H1 (cell line): ENCODE measurements around the gene NUP133. TPM values are rescaled to one million over a fixed set of nuclear protein-coding genes. Genes with fewer than 3 reads are reported as not detected.

ENCODE experiments used
- CTCF ChIA-PET: fragments of 300-600 bp; sonication (Branson Sonifier 250); formaldehyde crosslinking; loops from one replicate; lab custom pipeline; 2021; ENCODE audit not compliant: partially characterized antibody; lab: Charles Lee
- POLR2A ChIA-PET: fragments of 300-600 bp; sonication (Branson Sonifier 250); formaldehyde crosslinking; loops from one replicate; lab custom pipeline; 2021; ENCODE audit warnings: inconsistent platforms; ENCODE audit not compliant: partially characterized antibody; lab: Charles Lee
- DNase-seq, 2 experiments: peaks; one replicate each; pipeline versions ENCODE4 v3.0.0 to v3.0.0-alpha.2; 2010 to 2022; ENCODE audit warnings: low spot score in 2 of 2, low read depth in 1 of 2, mixed read lengths in 1 of 2
- FAIRE-seq: peaks from 2 replicates; lab custom pipeline; 2011; peaks lifted over from hg19 to GRCh38; lab: Jason Lieb, UNC
- H2AFZ ChIP-seq: 2 replicates; pipeline ENCODE4 v1.8.1; 2012; ENCODE audit warnings: low read length, inconsistent platforms
- H2AK5ac ChIP-seq: 2 replicates; pipeline ENCODE4 v1.6.1; 2013; ENCODE audit warnings: low read depth, low read length
- H2BK120ac ChIP-seq: replicated peaks from 2 replicates; pipeline ENCODE3; 2013; ENCODE audit warnings: low read depth, low read length, inconsistent platforms
- H2BK12ac ChIP-seq: 2 replicates; pipeline ENCODE4 v1.6.1; 2013; ENCODE audit warnings: low read depth, low read length
- H2BK15ac ChIP-seq: 2 replicates; pipeline ENCODE4 v1.6.1; 2013; ENCODE audit warnings: low read length
- H2BK20ac ChIP-seq: 2 replicates; pipeline ENCODE4 v1.6.1; 2013; ENCODE audit warnings: low read length
- H2BK5ac ChIP-seq: 2 replicates; pipeline ENCODE4 v1.6.1; 2013; ENCODE audit warnings: low read depth, low read length
- H3K14ac ChIP-seq: 2 replicates; pipeline ENCODE4 v1.6.1; 2013; ENCODE audit warnings: inconsistent platforms; ENCODE audit not compliant: insufficient read length
- H3K18ac ChIP-seq: 2 replicates; pipeline ENCODE4 v1.6.1; 2013; ENCODE audit warnings: low read length; ENCODE audit errors: extremely low read depth
- H3K23ac ChIP-seq: 2 replicates; pipeline ENCODE4 v1.6.1; 2013; ENCODE audit warnings: inconsistent platforms; ENCODE audit not compliant: insufficient read length
- H3K23me2 ChIP-seq: 2 replicates; pipeline ENCODE4 v1.6.1; 2013; ENCODE audit warnings: low read depth, low read length
- H3K27ac ChIP-seq: 2 replicates; pipeline ENCODE4 v1.6.1; 2011; ENCODE audit warnings: low read depth, low read length, inconsistent platforms
- H3K27me3 ChIP-seq, 4 experiments: replicated peaks in 1 of 4; 1 replicate in 1 of 4; 2 replicates in 3 of 4; pipeline versions ENCODE4 v1.6.1 to v1.8.1; 2011 to 2013; ENCODE audit warnings: low read length in 3 of 4, mild to moderate bottlenecking in 3 of 4, inconsistent platforms in 2 of 4, mixed read lengths in 2 of 4, moderate library complexity in 1 of 4; ENCODE audit not compliant: control insufficient read depth in 3 of 4, insufficient read depth in 3 of 4; ENCODE audit errors: extremely low read depth in 1 of 4
- H3K36me3 ChIP-seq, 4 experiments: 2 replicates each; pipeline versions ENCODE4 v1.6.1 to v1.8.1; 2011 to 2013; ENCODE audit warnings: mild to moderate bottlenecking in 4 of 4, low read length in 3 of 4, moderate library complexity in 2 of 4, control low read depth in 1 of 4, inconsistent platforms in 1 of 4; ENCODE audit not compliant: insufficient read depth in 4 of 4, control insufficient read depth in 2 of 4
- H3K4ac ChIP-seq: replicated peaks from 2 replicates; pipeline ENCODE3; 2013; ENCODE audit warnings: low read length, low read depth, mixed read lengths, inconsistent platforms; ENCODE audit not compliant: insufficient read length
- H3K4me1 ChIP-seq, 4 experiments: replicated peaks in 1 of 4; 1 replicate in 1 of 4; 2 replicates in 3 of 4; pipeline versions ENCODE4 v1.6.1 to v1.8.1; 2011 to 2013; ENCODE audit warnings: low read length in 3 of 4, inconsistent platforms in 2 of 4, mixed read lengths in 1 of 4; ENCODE audit not compliant: insufficient read depth in 4 of 4, control insufficient read depth in 3 of 4
- H3K4me2 ChIP-seq, 2 experiments: 2 replicates each; pipeline versions ENCODE4 v1.6.1 to v1.8.1; 2011 to 2013; ENCODE audit warnings: low read depth in 2 of 2, low read length in 2 of 2, control low read depth in 1 of 2, inconsistent platforms in 1 of 2, mild to moderate bottlenecking in 1 of 2; ENCODE audit not compliant: insufficient read depth in 1 of 2
- H3K4me3 ChIP-seq, 4 experiments: fragments of 200-600, 300-600 bp in 1 of 4; sonication (generic), shearing (Covaris generic), sonication (Bioruptor Twin) in 1 of 4; 2 replicates each; pipeline versions ENCODE4 v1.5.1 to v1.8.1; 2011 to 2016; ENCODE audit warnings: low read length in 4 of 4, low read depth in 3 of 4, control low read depth in 2 of 4, inconsistent platforms in 2 of 4, mild to moderate bottlenecking in 2 of 4, mixed read lengths in 1 of 4, moderate library complexity in 1 of 4; ENCODE audit not compliant: insufficient read depth in 2 of 4; ENCODE audit errors: extremely low read depth in 1 of 4
- H3K56ac ChIP-seq: replicated peaks from 2 replicates; pipeline ENCODE3; 2013; ENCODE audit warnings: low read depth, mild to moderate bottlenecking, mixed read lengths, low read length, inconsistent platforms; ENCODE audit not compliant: insufficient read length
- H3K79me1 ChIP-seq: 2 replicates; pipeline ENCODE4 v1.6.1; 2013; ENCODE audit warnings: low read depth, low read length, control low read depth
- H3K79me2 ChIP-seq, 2 experiments: 2 replicates each; pipeline versions ENCODE4 v1.6.1 to v1.8.1; 2012 to 2013; ENCODE audit warnings: low read length in 2 of 2, mild to moderate bottlenecking in 2 of 2, inconsistent platforms in 1 of 2; ENCODE audit not compliant: insufficient read depth in 2 of 2, control insufficient read depth in 1 of 2
- H3K9ac ChIP-seq, 4 experiments: replicated peaks in 1 of 4; 1 replicate in 1 of 4; 2 replicates in 3 of 4; pipeline versions ENCODE4 v1.6.1 to v1.8.1; 2011 to 2013; ENCODE audit warnings: low read depth in 3 of 4, low read length in 3 of 4, control low read depth in 2 of 4, mild to moderate bottlenecking in 2 of 4, moderate library complexity in 2 of 4, inconsistent platforms in 1 of 4; ENCODE audit errors: extremely low read depth in 1 of 4
- H3K9me3 ChIP-seq, 2 experiments: 2 replicates each; pipeline versions ENCODE4 v1.6.1 to v1.8.1; 2012 to 2013; ENCODE audit warnings: mild to moderate bottlenecking in 2 of 2, moderate library complexity in 2 of 2, control low read depth in 1 of 2, inconsistent platforms in 1 of 2, low read depth in 1 of 2, low read length in 1 of 2, mixed read lengths in 1 of 2; ENCODE audit not compliant: insufficient read depth in 2 of 2
- H4K20me1 ChIP-seq, 2 experiments: replicated peaks in 1 of 2; 2 replicates each; pipeline versions ENCODE3 to v1.8.1; 2011 to 2013; ENCODE audit warnings: inconsistent platforms in 2 of 2, low read length in 2 of 2, mild to moderate bottlenecking in 1 of 2; ENCODE audit not compliant: insufficient read depth in 2 of 2, control insufficient read depth in 1 of 2
- H4K5ac ChIP-seq: 2 replicates; pipeline ENCODE4 v1.6.1; 2013; ENCODE audit warnings: low read length, low read depth, mixed read lengths, inconsistent platforms; ENCODE audit not compliant: insufficient read length
- H4K8ac ChIP-seq: 2 replicates; pipeline ENCODE4 v1.8.0; 2013; ENCODE audit warnings: mild to moderate bottlenecking, moderate library complexity, low read length, inconsistent platforms; ENCODE audit not compliant: insufficient read depth; ENCODE audit errors: extremely low read depth
- H4K91ac ChIP-seq: replicated peaks from 2 replicates; pipeline ENCODE3; 2013; ENCODE audit warnings: low read length, mixed read lengths, inconsistent platforms; ENCODE audit not compliant: insufficient read length
- CBX8 ChIP-seq: fragments of 300-800, 300-1000 bp; sonication (generic); IDR thresholded peaks from 2 replicates; pipeline ENCODE4 v1.7.1; 2016; ENCODE audit warnings: low read depth, low read length, borderline replicate concordance
- CREB1 ChIP-seq: IDR thresholded peaks from 2 replicates; pipeline ENCODE4 v1.6.1; 2012; ENCODE audit warnings: inconsistent platforms
- EP300 ChIP-seq, 2 experiments: IDR thresholded peaks; 1 replicate in 1 of 2; 2 replicates in 1 of 2; pipeline ENCODE4 v1.6.1; 2011 to 2012; ENCODE audit warnings: low read depth in 2 of 2, low read length in 2 of 2, mild to moderate bottlenecking in 2 of 2, borderline replicate concordance in 1 of 2, inconsistent platforms in 1 of 2, moderate library complexity in 1 of 2
- GABPA ChIP-seq: IDR thresholded peaks from 2 replicates; pipeline ENCODE4 v1.6.1; 2011; ENCODE audit warnings: mild to moderate bottlenecking, low read length, moderate library complexity, borderline replicate concordance; ENCODE audit not compliant: insufficient read depth
- GTF2F1 ChIP-seq: IDR thresholded peaks from 2 replicates; pipeline ENCODE4 v1.6.1; 2012; ENCODE audit warnings: low read depth, low read length, improper control_type of control experiment, borderline replicate concordance
- MAFK ChIP-seq: IDR thresholded peaks from 2 replicates; pipeline ENCODE4 v1.6.1; 2012; ENCODE audit warnings: low read depth, mild to moderate bottlenecking, improper control_type of control experiment, low read length
- MAX ChIP-seq: IDR thresholded peaks from 2 replicates; pipeline ENCODE4 v1.6.1; 2012; ENCODE audit warnings: inconsistent platforms
- SAP30 ChIP-seq: fragments of 300-600 bp; sonication (generic); IDR thresholded peaks from 2 replicates; pipeline ENCODE4 v1.7.1; 2012; ENCODE audit warnings: low read length, moderate library complexity, mild to moderate bottlenecking, inconsistent platforms; ENCODE audit not compliant: insufficient read depth, insufficient replicate concordance
- SP2 ChIP-seq: IDR thresholded peaks from 2 replicates; pipeline ENCODE4 v1.6.1; 2012; ENCODE audit warnings: mild to moderate bottlenecking, low read length, inconsistent platforms
- WGBS, 2 experiments: shearing (Covaris generic) in 1 of 2; methylation state at CpG; one replicate each; pipeline versions ENCODE4 v1.1.6 to v1.1.7; 2013 to 2015; ENCODE audit warnings: low lambda C conversion rate in 2 of 2, mixed read lengths in 2 of 2, inconsistent platforms in 1 of 2, low coverage in 1 of 2, missing lambda C conversion rate in 1 of 2; ENCODE audit not compliant: insufficient replicate concordance in 2 of 2, insufficient coverage in 1 of 2, insufficient read length in 1 of 2; ENCODE audit errors: extremely low coverage in 1 of 2, missing lambda C conversion rate in 1 of 2; 5-methylcytosine and 5-hydroxymethylcytosine counted together
- polyA plus RNA-seq, 7 experiments: library from polyadenylated mRNA; depleted of rRNA in 3 of 7; stranded (reverse) in 5 of 7; unstranded in 2 of 7; fragments of >200 nt in 5 of 7; fragments of 200-250 nt in 2 of 7; gene quantifications; 1 replicate in 5 of 7; 2 replicates in 1 of 7; 4 replicates in 1 of 7; pipeline versions ENCODE4 v1.2.1 to v1.2.3, GENCODE V29; 2011 to 2013; ENCODE audit warnings: missing spikeins in 2 of 7, mixed read lengths in 2 of 7
- total RNA-seq: library from RNA; stranded (reverse); fragmentation: NEBNext Ultra II Directional; extraction: Animal tissue kit (Norgen Biotek cat#: 25700); gene quantifications from 2 replicates; pipeline ENCODE4 v1.2.1, GENCODE V29; 2021

NUP133 gene
- total and polyA plus RNA-seq, 2 of the 8 experiments (the other 6 are each of a cell fraction or from before 2014, with no cell fraction given) = 20.6 to 72.1 TPM

DNA sequence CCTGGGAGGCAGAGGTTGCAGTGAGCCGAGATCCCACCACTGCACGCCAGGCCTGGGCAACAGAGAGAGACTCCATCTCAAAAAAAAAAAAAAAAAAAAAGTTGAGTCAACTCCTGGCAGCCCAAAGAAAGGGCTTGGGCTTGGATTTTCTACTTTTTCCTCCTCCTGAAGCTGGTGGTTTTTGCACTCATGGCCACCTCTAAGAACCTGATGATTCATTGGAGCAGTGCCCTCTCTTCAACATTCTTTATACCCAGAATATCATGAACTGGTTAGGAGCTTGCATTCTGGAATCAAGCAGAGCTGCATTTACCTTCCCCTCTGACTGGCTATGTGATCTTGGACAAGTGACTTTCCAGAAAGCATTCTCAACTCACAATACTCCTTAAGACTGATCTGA, 70.7 kb downstream of the NUP133 start:
- Histone ChIP-seq H3K14ac (no peak overlapping the region), H3K79me2 (no peaks in the 10 kb centered on the region), H2BK12ac (no peak overlapping the region), H3K18ac (no peak overlapping the region), H3K36me3 (peaks cover 4 to 12% (median 7%) of the 10 kb centered on the region in 4 experiments; a peak in 7 of 8 replicates), H3K56ac (no peak overlapping the region), H3K4me1 (peaks cover 0 to 10% (median 4%) of the 10 kb centered on the region in 4 experiments; a peak in 5 of 7 replicates), H4K5ac (no peak overlapping the region), H4K20me1 (peaks cover 0 to 5% of the 10 kb centered on the region in 2 experiments), H2BK20ac (no peak overlapping the region), H3K9me3 (no peaks in the 10 kb centered on the region), H3K23me2 (peaks cover 7% of the 10 kb centered on the region), H2BK120ac (no peak overlapping the region), H3K27me3 (peaks cover 20 to 37% (median 33%) of the 10 kb centered on the region in 4 experiments), H3K4me2 (no peak overlapping the region), H2AFZ (no peak overlapping the region), H2BK15ac (no peak overlapping the region), H3K4ac (no peak overlapping the region), H3K23ac (no peak overlapping the region), H2AK5ac (no peak overlapping the region), H4K91ac (no peak overlapping the region), H3K4me3 (no peak overlapping the region), H3K27ac (no peak overlapping the region), H2BK5ac (no peak overlapping the region), H3K79me1 (no peaks in the 10 kb centered on the region; the same call in 1 of the 2 replicates), H3K9ac (no peak overlapping the region), H4K8ac (no peak overlapping the region)
- no peak for TF ChIP-seq SAP30
- no peak for TF ChIP-seq MAFK
- no peak for TF ChIP-seq SP2
- no peak for TF ChIP-seq GTF2F1
- no peak for TF ChIP-seq MAX
- no peak for TF ChIP-seq CREB1
- TF ChIP-seq GABPA = no peak
- no peak for TF ChIP-seq CBX8
- TF ChIP-seq EP300 (IDR thresholded peaks at IDR 0.05; ENCODE audit: borderline replicate concordance in 1 of 2, low read depth in 2 of 2, low read length in 2 of 2) = no peak
- ChIA-PET CTCF (interaction anchor here (0.6 to 3.7 kb wide), 7 partner anchors 7 to 847 kb away, joined by 3 to 8 read pairs (median 3); no protein-coding TSS in a partner anchor), POLR2A (interaction anchor here (0.5 to 4.7 kb wide), 5 partner anchors 13 to 166 kb away, joined by 3 to 25 read pairs (median 3); partner anchors contain the start of gene RAB4A)
- WGBS, 2 experiments = 94% methylated on average over 2 of the region's 2 CpGs; no CpG with 5 or more reads in 1 of the 2 experiments
- no peak for DNase-seq
- no peak for FAIRE-seq
